ENCODE results near the gene CABYR.

Gene CABYR

GRCh38 chr18:24208270-24209035 is 69.6 kb downstream of the CABYR start:
- no peak overlapping the region for H3K4me3 ChIP-seq (replicated peaks; ENCODE audit: low read depth, low read length)
- no peak for TF ChIP-seq CTCF (IDR thresholded peaks at IDR 0.05; ENCODE audit: low read length, missing control alignments)
- DNase-seq (ENCODE audit: low read depth) = peak; percentile 45

GRCh38 chr18:24209558-24209957 is 70.7 kb downstream of the CABYR start:
- no peak for TF ChIP-seq CTCF (IDR thresholded peaks at IDR 0.05; ENCODE audit: low read length, missing control alignments)
- no peak overlapping the region for H3K4me3 ChIP-seq (replicated peaks; ENCODE audit: low read depth, low read length)
- DNase-seq (ENCODE audit: low read depth) = no peak

Measured in fibroblast of pulmonary artery (primary cell).